GM19193 (cell line): ENCODE data around the gene UMAD1.

ENCODE experiments used
- POLR2A ChIP-seq: IDR thresholded peaks from 4 replicates; pipeline ENCODE4 v1.6.1; 2011; ENCODE audit not compliant: insufficient read depth, insufficient read length; ENCODE audit errors: extremely low read depth

The UMAD1 gene

DNA sequence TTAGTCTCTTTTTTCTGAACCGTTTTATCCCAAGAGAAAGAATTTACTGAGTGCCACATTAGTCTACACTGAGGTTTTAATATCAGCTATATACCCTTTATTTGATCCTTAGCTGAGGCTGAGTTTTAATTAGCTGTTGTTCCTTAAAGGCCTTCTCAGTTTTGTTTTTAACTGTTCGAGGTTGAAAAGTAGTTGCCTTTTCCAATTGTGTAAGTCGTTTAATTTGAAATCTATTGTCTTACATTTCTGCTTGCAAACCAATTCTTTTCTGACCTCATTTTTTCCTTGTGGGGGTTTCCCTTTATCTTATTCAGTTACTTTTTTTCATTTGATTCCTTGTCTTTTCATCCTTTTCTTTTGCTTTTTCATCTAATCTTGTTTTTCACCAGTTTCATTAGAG is 30.8 kb downstream of the UMAD1 start:
- TF ChIP-seq POLR2A = no peak

DNA sequence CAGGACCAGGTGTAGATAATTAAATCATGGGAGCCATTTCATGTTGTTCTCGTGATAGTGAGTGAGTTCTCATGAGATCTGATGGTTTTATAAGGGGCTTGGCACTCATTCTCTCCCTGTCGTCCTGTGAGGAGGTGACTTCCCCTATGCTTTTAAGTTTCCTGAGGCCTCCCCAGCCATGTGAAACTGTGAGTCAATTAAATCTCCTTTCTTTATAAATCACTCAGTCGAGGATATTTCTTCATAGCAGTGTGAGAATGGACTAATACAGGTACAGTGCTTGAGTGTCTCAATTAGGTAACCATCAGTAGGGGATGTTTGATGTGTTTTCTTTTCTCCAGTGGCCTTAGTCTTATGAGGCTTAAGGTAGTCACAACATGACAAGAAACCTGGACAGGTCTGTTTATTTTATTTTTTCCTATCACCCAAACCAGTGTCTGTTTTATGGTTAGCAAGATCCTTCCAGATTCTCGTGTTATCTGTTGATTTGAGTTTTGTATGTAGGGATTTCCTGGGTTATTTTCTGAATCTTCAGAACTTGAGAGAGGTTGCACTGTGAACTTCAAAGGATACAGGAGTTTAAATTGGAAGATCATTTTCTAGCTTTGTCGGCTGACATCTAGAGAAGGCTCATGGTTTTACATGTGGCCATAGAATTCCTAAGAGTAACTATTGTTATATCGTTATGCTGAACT is 32.1 kb downstream of the UMAD1 start:
- TF ChIP-seq POLR2A = no peak

DNA sequence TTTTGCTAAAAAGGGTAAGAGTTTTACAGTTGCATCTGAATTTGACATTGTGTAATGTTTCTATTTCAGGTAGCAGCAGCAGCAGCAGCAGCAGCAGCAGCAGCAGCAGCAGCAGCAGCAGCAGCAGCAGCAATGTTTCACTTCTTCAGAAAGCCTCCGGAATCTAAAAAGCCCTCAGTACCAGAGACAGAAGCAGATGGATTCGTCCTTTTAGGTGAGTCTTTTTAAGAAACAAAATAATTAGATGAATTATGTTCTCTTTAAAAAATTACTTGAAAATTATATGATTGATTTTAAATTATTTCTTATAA is 32.6 kb downstream of the UMAD1 start:
- TF ChIP-seq POLR2A = no peak

DNA sequence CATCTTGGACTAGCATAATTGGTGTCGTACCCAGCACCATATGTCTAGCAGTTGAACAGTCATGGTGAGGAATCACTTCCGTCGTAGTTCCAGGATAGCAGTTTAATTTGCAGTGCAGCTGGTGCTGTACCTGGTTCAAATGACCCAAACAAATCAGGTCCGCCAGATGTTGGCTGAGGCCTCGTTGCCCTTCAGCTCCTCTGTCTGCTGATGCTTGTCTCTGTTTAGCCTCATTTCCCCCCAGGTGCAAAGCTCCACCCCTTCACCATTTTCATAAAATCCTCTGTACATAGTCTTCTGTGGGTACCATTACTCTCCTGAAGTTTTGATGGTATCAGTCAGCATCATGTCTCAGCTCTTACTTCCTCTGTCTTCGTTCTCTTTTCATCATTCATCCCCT is 35.1 kb downstream of the UMAD1 start:
- TF ChIP-seq POLR2A = no peak

DNA sequence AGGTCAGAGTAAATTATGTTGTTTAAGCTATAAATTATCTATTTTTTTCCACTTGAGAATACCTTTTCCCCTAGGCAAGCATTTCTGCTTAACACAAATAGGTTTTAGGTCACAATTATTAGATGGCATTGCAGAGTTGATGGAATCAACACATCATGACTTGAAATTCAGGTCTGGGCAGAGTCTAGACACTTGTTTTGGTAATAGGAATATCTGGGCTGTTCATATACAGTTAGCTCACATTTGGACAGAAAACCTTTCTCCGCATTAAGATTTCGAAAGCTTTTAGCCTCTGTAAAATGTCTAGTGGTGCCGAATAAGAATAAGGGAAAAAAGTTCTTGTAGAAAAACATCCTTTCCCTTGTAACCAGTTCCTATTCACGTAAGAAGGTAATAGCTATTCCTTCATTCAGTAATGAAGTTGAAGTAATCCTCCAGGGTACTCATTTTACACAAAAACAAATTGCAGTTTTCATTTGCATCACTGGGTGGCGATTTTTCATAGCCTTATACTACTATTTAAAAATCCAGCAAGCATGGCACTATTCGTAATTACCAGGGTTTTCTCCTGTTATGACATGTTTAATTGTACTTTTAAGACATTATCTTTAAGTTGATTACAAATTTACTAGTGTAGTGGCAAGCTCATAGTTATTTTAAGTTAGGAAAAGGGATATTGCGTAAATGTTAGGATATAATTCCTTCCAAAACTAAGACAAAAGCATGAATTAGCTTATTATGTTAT is 40.8 kb downstream of the UMAD1 start:
- no peak for TF ChIP-seq POLR2A

- TF ChIP-seq POLR2A = no peak
These were observed 41.4 kb downstream of the UMAD1 start for GRCh38 chr7:7681936-7682329.

- no peak for TF ChIP-seq POLR2A
These were observed 42.3 kb downstream of the UMAD1 start for GRCh38 chr7:7682861-7683260.

GRCh38 chr7:7686811-7687508 is 46.4 kb downstream of the UMAD1 start:
- no peak for TF ChIP-seq POLR2A

DNA sequence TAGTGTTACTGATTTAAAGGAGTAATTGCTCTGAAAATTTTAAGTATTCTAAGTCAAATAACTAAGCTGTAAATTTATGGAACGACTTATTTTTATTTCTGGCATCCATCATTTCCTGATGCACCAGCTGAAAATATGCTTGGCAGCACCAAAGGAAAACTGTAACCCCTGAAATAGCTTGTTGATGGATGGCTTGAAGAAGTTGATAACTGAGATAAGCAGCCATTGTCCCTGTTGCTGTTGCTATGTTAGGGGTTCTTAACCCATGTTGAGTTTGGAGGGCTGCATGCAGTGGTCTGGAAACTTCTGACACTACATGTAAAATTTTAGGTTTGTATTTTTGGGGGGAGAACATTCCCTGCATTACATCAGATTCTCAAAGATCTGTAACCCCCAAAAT is 47.2 kb downstream of the UMAD1 start:
- TF ChIP-seq POLR2A = no peak

- TF ChIP-seq POLR2A = no peak
These were observed 47.8 kb downstream of the UMAD1 start for GRCh38 chr7:7688310-7688709.

GRCh38 chr7:7688956-7689355 is 48.4 kb downstream of the UMAD1 start:
- no peak for TF ChIP-seq POLR2A

GRCh38 chr7:7693881-7694280 is 53.3 kb downstream of the UMAD1 start:
- TF ChIP-seq POLR2A = no peak

GRCh38 chr7:7694542-7694941 is 54.0 kb downstream of the UMAD1 start:
- TF ChIP-seq POLR2A = no peak

DNA sequence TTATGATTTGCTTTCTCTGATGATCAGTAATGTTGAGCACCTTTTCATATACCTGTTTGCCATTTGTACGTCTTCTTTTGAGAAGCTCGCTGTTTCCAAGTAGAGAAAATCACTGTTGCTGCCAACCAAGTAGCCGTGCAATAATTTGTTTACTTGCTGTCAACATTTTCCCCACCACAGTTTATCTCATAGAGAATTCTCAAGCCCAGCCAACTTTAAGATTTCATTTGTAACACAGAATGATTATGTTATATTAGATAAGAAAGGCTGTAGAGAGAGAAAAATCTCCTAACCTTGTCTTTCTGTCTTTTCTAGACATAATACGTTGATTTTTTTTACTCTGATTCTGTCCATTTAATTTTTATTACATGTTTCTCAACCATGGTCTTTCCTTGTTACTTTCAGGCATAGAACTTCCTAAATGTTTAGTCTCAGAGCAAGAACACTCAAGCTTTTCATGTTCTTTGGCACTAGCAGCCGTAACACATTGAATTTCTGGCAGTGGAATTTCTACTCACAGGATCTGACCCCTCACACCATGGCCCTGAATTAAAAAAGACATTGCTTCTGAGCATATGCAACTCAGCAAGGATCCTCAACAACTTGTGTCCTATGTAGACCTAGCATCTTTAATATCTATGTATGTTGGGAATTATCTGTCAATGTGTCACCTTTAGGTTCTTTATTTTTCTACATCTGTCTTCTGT is 54.7 kb downstream of the UMAD1 start:
- no peak for TF ChIP-seq POLR2A

DNA sequence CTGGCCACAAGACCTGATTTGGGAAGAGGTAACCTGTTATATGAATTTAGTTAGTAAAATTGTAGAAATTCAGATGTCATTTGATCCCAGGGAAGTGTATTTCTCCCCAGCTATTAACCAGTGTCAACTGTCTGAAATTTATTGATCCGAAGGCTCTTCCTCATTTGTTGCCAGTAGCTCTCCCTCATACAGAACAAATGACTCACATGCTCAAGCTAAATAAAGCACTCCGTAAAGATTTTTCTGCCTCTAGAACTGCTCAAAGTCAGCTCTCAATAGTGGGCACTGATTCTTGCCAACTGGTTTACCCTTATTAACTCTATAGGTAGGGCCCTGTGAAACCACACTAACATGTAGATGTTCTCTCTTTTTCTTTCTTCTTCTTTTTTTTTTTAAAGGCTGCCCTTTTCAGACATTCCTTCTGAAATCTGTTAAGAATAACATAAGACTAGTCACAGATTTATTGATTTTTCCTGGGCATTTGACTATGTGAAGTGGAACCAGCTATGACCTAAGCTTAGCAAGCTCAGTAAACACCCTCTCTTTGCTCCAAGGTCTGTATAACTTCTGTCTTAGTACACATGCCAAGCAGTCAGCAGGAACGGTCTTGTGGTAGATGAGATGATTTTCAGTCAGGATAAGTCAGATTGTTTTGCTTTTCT is 56.0 kb downstream of the UMAD1 start:
- no peak for TF ChIP-seq POLR2A

GRCh38 chr7:7698930-7699329 is 58.4 kb downstream of the UMAD1 start:
- TF ChIP-seq POLR2A = no peak

GRCh38 chr7:7699380-7699779 is 58.8 kb downstream of the UMAD1 start:
- no peak for TF ChIP-seq POLR2A
